Measurements from ENCODE around the gene SLC38A1. TPM values are rescaled to one million over a fixed set of nuclear protein-coding genes. Genes with fewer than 3 reads are reported as not detected.

The SLC38A1 gene
- total RNA-seq, 6 donors from 2014 or later, result 12.7 to 75.7 (median 49.9) TPM

DNA sequence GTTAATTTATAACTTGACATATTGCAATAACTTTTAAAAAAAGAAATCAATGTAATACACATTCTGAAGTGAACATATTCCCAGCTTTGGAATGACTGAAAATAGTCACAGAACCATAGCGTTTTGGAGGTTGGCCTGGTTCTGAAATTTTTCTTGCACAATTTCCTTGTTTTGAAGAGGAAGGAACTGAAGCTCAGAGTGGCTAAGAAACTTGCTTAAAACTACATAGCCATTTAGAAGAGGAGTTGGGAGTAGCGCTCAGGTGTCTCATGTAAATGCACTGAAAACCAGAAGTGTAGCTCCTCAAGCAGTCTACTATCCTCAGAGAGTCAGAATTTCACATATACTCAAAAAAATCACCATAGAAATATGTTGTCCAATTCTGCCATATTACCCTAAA lies 41.2 kb downstream of the SLC38A1 start:
- Histone ChIP-seq H3K27ac (no peak overlapping the region), H3K9me3 (no peaks in the 10 kb centered on the region), H3K4me1 (peaks cover 2 to 10% (median 9%) of the 10 kb centered on the region in 4 donors), H3K36me3 (no peaks in the 10 kb centered on the region), H3K4me3 (no peak overlapping the region), H3K27me3 (no peaks in the 10 kb centered on the region)
- no peak for DNase-seq
- TF ChIP-seq POLR2AphosphoS5 (IDR thresholded peaks at IDR 0.05), result no peak
- no peak for TF ChIP-seq POLR2A (IDR thresholded peaks at IDR 0.05)
- no peak for TF ChIP-seq CTCF (IDR thresholded peaks at IDR 0.05)
- no peak for TF ChIP-seq EP300 (IDR thresholded peaks at IDR 0.05)
- no peak for ATAC-seq (ENCODE audit: low FRiP score in 2 of 2)
- 43 to 53% methylated on average over 2 of the region's 2 CpGs for WGBS, 2 donors

DNA sequence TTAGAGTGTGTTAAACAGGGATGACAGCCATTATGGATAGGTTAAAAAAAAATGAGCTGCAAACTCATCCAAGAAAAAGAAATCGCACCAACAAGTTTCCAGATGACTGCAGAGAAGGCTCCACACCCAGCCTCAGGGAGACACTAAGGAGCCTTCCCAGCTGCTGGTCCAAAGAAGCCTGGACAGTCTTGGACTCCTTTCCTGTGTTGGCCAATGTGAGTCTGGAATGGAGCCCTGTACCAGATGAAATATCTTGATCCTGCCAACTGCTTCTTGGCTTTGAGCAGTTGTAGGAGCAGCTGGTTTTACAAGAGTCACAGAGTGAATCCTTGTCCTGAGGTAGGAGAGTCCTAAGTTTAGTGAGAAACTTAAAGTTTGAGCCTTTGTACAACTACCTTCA lies 44.5 kb downstream of the SLC38A1 start:
- Histone ChIP-seq H3K4me3 (no peak overlapping the region), H3K9me3 (no peaks in the 10 kb centered on the region), H3K36me3 (peaks cover 0 to 3% (median 0%) of the 10 kb centered on the region in 4 donors), H3K4me1 (peaks cover 14 to 21% (median 15%) of the 10 kb centered on the region in 4 donors), H3K27me3 (no peaks in the 10 kb centered on the region), H3K27ac (no peak overlapping the region)
- WGBS, 2 donors, result 80 to 83% methylated on average over 1 of the region's 1 CpG
- TF ChIP-seq POLR2A (IDR thresholded peaks at IDR 0.05) (no peak), POLR2AphosphoS5 (IDR thresholded peaks at IDR 0.05) (no peak), EP300 (IDR thresholded peaks at IDR 0.05) (no peak), CTCF (IDR thresholded peaks at IDR 0.05) (no peak)
- no peak for DNase-seq
- peak; percentile 68 to 92 for ATAC-seq (ENCODE audit: low FRiP score in 2 of 2)

DNA sequence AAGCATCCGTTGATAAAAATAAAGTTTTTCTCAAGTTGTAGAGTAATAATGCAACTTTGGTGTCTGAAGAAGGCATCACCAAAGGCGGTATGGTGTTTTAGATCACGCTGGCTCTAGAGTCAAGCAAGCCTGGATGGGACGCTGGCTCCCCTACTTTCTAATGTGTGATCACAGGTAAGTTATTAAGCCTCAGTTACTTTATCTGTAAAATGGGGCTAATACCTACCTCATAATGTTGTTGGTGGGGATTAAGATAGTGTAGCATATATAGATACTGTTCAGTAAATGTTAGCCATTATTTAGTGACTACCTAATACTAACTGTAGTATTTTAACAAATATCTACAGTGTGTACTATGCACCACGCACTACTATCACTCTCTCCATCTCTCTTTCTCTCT lies 45.8 kb downstream of the SLC38A1 start:
- Histone ChIP-seq H3K27ac (no peak overlapping the region), H3K4me1 (peaks cover 14 to 34% (median 19%) of the 10 kb centered on the region in 4 donors), H3K9me3 (no peaks in the 10 kb centered on the region), H3K27me3 (no peaks in the 10 kb centered on the region), H3K36me3 (peaks cover 0 to 3% (median 0%) of the 10 kb centered on the region in 4 donors), H3K4me3 (no peak overlapping the region)
- ATAC-seq (ENCODE audit: low FRiP score in 2 of 2), result no peak
- no peak for DNase-seq
- 92 to 96% methylated on average over 5 of the region's 5 CpGs for WGBS, 2 donors
- TF ChIP-seq POLR2AphosphoS5 (IDR thresholded peaks at IDR 0.05) (no peak), POLR2A (IDR thresholded peaks at IDR 0.05) (no peak), CTCF (IDR thresholded peaks at IDR 0.05) (no peak), EP300 (IDR thresholded peaks at IDR 0.05) (no peak)

DNA sequence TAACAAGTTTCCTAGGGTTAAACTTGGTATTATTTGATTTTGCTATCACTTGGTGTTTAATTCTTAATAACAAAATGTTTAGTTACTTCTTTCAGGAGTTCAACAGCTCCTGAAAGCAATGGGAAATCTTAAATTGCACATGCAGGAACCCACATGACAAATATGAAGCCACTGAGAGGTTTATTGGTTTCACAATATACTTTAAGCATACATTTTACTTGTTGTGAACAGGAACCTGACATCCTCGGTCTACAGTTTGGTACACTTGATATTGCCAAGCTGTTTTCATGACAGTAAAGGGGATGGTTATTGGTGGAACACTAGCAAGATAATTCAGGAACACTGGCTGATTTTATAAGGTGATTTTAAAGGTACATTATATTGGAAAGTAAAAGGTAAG lies 46.2 kb downstream of the SLC38A1 start:
- no peak for TF ChIP-seq POLR2AphosphoS5 (IDR thresholded peaks at IDR 0.05)
- TF ChIP-seq CTCF (IDR thresholded peaks at IDR 0.05), result no peak
- TF ChIP-seq EP300 (IDR thresholded peaks at IDR 0.05), result no peak
- TF ChIP-seq POLR2A (IDR thresholded peaks at IDR 0.05), result no peak
- H3K27me3 ChIP-seq, result no peaks in the 10 kb centered on the region
- ATAC-seq (ENCODE audit: low FRiP score in 2 of 2), result no peak
- H3K4me1 ChIP-seq, result peaks cover 10 to 32% (median 18%) of the 10 kb centered on the region in 4 donors
- H3K36me3 ChIP-seq, result peaks cover 0 to 3% (median 0%) of the 10 kb centered on the region in 4 donors
- DNase-seq, result no peak
- H3K27ac ChIP-seq, result no peak overlapping the region
- 50 to 74% methylated on average over 1 of the region's 1 CpG for WGBS, 2 donors
- no peak overlapping the region for H3K4me3 ChIP-seq
- H3K9me3 ChIP-seq, result no peaks in the 10 kb centered on the region

Measured in upper lobe of left lung (tissue), 6 donors.